G401 (cell line): ENCODE data around the gene GPX3. TPM values are rescaled to one million over a fixed set of nuclear protein-coding genes. Genes with fewer than 3 reads are reported as not detected.

Experiments
- DNase-seq: peaks from one replicate; pipeline ENCODE4 v3.0.0-alpha.2; 2015; ENCODE audit warnings: low spot score
- in situ Hi-C: cut with HindIII; loops from 2 replicates; pipeline ENCODE4 v1.10.0; 2016; ENCODE audit warnings: low sequenced_read_pairs, mixed read lengths
- total RNA-seq: library from RNA; depleted of rRNA; stranded (reverse); fragments of >200 nt; shearing (Covaris generic); gene quantifications from 2 replicates; pipeline ENCODE4 v1.2.3, GENCODE V29; 2014; rRNA removed

Gene GPX3
- total RNA-seq, result 8.4 and 15.5 TPM in 2 replicates

GRCh38 chr5:151020304-151021110 lies at the start of gene GPX3:
Gene GPX3, plus strand, starts transcription at chr5:151020591. Its CDS starts 64 bp downstream, at chr5:151020655.
- in situ Hi-C loops, result no loop called here
- peak; percentile 95 for DNase-seq

GRCh38 chr5:150978590-150978989 lies 41.8 kb upstream of the GPX3 start:
- in situ Hi-C loops, result no loop called here
- no peak for DNase-seq

DNA sequence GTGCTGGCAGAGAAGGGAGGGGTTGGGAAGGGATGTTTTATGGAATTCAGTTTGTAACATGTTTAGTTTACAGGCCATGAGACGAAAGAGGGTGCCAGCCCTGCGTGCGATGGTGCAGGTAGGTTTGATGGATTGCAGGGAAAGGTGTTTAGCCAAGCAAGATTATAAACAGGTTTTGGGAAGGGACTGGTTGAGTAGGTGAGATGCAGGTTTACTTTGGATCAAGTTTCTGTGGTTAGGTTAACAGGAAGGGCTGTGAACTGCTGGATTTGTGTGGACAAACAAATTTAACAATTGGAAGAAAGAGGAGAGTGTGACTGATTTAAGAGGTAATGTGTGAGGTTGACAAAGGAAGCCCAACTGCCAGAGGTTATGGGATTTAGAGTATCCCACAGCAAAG lies 32.6 kb upstream of the GPX3 start:
- in situ Hi-C loops, result no loop called here
- no peak for DNase-seq

GRCh38 chr5:150989695-150990094 lies 30.7 kb upstream of the GPX3 start:
- in situ Hi-C loops, result no loop called here
- no peak for DNase-seq

DNA sequence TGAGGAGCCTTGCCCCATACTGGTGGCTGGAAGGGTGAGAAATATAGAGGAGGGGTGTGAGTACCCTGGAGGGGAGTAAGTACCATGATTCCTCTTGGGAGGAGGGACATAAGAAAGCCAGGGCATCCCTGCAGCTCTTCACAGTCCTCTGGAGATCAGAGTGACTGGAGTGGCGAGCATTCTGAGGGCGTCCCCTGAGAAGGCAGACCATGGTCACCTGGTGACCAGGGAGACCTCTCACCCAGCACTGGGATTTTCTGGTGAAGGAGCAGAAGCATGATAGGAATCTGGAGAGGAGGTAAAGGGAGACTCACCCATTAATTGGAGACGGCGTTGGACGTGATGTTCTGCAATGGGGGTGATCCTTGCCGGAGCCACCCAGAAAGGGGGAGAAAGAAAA lies 27.7 kb upstream of the GPX3 start:
- no peak for DNase-seq
- in situ Hi-C loops, result no loop called here

- DNase-seq, result no peak
- in situ Hi-C loops, result no loop called here
Measured at GRCh38 chr5:150993422-150993821, 27.0 kb upstream of the GPX3 start.

DNA sequence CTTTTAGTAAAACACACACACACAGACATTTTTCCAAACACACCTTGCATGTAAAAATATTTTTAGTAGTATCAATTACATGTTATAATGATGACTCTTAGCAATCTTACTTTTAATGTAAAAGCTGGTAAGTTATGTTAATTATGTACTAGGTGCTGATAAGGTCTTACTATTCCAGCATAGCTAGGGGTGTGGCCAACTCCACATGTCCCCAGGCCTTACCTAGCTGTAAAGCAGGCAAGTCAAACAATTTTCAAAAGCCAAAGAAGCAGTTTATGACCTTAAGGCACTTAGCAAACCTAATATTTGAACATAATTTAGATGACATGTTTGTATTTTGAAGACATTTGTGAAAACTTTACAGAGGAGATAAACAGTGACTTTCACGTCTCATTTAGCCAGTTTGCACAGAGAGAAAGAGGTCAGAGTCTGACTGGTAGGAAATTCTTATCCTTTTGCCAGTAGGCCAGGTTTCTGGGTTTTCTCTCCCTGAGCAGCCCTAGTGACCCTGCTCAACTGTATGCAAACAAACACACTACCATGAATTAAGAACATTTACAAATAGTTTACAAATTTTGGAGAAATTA lies 26.5 kb upstream of the GPX3 start:
- DNase-seq, result no peak
- in situ Hi-C loops, result no loop called here

GRCh38 chr5:150999704-151000442 lies 20.5 kb upstream of the GPX3 start:
- in situ Hi-C loops, result no loop called here
- DNase-seq, result peak; percentile 49

DNA sequence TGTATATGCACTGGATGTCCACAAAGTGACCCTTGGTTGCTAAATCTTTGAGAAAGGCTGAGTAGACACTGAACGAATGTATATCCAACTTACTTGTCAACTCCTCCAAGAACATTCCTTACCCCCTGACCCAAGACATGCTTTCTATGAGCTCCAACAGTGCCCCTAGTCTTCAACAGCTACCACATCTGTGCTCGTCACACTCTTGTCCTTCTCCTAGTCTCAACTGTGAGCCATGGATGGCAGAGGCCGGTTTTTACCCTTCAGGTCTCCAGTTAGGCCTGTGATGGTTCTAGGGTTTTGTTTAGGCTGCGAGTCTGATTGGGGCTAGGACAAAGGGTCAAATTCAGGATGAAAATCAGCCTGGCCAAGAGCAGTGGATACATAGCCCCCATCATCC lies 19.0 kb upstream of the GPX3 start:
- no peak for DNase-seq
- in situ Hi-C loops, result no loop called here

GRCh38 chr5:151002250-151002649 lies 18.1 kb upstream of the GPX3 start:
- DNase-seq, result peak; percentile 49
- in situ Hi-C loops, result no loop called here

- in situ Hi-C loops, result no loop called here
- no peak for DNase-seq
Measured at GRCh38 chr5:151002681-151003502, 17.5 kb upstream of the GPX3 start.

DNA sequence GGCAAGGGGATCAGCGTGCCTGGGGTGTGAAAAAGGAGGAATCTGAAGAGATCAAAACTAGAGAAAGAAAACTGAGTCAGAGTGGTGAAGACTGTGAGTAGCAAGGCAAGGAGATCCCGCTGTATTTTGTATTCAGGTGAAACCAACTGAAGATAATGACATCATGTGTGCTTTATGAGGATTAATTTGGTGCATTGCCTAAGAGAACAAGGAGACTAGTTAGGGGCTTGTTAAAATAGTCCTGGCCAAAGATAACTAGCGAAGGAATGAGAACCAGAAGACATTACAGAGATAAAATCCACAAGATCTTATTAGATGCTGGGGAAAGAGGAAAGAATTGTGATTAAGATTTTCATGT lies 16.9 kb upstream of the GPX3 start:
- in situ Hi-C loops, result no loop called here
- no peak for DNase-seq

DNA sequence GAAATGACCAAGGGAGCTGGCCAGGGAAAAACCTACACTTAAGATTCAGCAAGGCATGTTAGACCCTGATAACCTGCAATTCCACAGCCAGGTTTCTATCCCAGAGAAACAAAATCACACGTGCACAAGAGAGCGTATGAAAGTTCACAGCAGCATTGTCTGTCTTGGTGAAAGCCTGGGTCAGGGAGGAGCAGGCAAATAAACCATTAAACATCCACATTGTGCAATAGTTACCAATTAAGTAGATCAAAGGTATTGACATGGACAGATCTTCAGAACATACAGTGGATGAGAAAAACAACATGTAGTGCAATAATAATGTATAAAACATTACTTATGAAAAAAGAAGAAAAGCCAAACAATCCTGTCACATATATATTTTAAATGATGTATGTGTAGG lies 15.9 kb upstream of the GPX3 start:
- in situ Hi-C loops, result no loop called here
- DNase-seq, result no peak

DNA sequence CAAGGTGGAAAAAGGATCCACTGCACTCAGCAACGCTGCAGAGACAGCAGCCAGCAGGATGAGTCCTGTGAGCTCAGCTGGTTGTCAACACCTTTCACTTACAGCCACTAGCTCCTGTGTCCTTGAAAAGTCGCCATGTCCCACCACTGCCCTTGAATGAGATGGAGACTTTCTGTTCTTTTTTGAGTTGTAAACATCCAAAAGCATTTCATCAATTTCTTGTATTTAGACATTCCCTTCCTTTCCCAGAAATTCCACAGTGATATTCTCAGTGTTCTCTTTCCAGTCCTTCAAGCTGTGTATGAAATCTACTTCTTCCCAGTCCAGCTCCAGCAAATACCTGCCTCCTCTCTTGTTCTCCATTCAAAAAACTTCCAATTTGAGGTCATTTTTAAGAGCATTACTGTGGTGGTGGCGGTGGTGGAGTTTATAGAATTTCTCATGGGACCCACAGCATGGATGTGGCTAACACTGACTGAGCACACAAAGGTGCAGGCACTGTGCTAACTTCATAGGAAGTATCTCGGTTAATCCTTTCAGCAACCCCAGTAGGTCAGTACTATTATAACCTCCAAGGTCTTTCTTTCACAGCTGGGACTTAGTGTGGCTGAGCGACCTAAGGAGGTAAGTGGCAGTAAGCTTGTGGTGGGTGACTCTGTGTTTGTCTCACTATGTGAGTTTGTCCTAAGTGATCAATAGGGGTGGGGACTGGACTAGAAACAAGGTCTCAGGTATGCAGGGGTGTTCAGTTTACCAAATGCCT lies 15.0 kb upstream of the GPX3 start:
- in situ Hi-C loops, result no loop called here
- no peak for DNase-seq

GRCh38 chr5:151005950-151006576 lies 14.3 kb upstream of the GPX3 start:
- no peak for DNase-seq
- in situ Hi-C loops, result no loop called here

- DNase-seq, result no peak
- in situ Hi-C loops, result no loop called here
Measured at GRCh38 chr5:151006704-151007334, 13.6 kb upstream of the GPX3 start.

- in situ Hi-C loops, result no loop called here
Measured at GRCh38 chr5:151007430-151008209, 12.8 kb upstream of the GPX3 start.

More at GRCh38 chr5:151007430-151008209, 12.8 kb upstream of the GPX3 start:
- DNase-seq, result no peak
